HG03521 (cell line): ENCODE results near the gene CATSPER2.
A peak's percentile ranks its signal among the peaks of the same experiment; 100 is the strongest.
"Not testable (repeated sequence)": the region's sequence is repeated elsewhere in the genome, so short reads cannot be mapped to it uniquely, and the experiment has no call there.

Source experiments
- ATAC-seq: cut with Tn5 transposase; IDR thresholded peaks from one replicate; pipeline ENCODE4 v1.9.1; 2021; ENCODE audit warnings: mild to moderate bottlenecking, moderate library complexity; ENCODE audit not compliant: unreplicated experiment

The CATSPER2 gene

GRCh38 chr15:43593328-43594190 lies 55.1 kb downstream of the CATSPER2 start, which contains the start of gene CKMT1B:
TSS of gene CKMT1B (plus strand) at chr15:43594027. CDS start at chr15:43594219, 192 bp downstream.
- ATAC-seq, result not testable (repeated sequence)

- ATAC-seq, result not testable (repeated sequence)
These were observed 55.8 kb downstream of the CATSPER2 start for GRCh38 chr15:43592841-43593240.

GRCh38 chr15:43589778-43590466 lies 58.7 kb downstream of the CATSPER2 start, which contains the start of gene PPIP5K1:
TSS of gene PPIP5K1 (minus strand) at chr15:43590208. CDS start at chr15:43584504, 5,704 bp downstream.
- peak; percentile 97 for ATAC-seq
